ENCODE data around the gene ELL2.

Gene ELL2

DNA sequence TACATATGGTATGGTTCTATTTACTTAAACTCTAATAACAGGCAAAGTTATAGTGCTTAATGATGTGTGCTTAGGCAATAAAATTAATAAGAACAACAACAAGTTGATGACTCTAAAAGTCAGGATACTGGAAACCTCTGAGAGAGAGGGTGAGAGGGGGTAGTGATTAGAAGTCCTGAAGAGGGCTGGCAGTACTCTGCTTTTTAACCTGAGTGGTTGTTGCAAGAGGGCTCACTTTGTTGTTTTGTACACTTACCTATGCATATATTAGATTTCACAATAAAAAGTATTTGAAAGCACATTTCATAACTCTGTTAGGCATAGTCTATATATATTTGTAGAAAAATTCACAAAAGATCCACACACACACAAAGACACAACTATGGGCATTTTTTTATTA, 21.4 kb upstream of the ELL2 start:
- no peak for DNase-seq (ENCODE audit: low read depth)

DNA sequence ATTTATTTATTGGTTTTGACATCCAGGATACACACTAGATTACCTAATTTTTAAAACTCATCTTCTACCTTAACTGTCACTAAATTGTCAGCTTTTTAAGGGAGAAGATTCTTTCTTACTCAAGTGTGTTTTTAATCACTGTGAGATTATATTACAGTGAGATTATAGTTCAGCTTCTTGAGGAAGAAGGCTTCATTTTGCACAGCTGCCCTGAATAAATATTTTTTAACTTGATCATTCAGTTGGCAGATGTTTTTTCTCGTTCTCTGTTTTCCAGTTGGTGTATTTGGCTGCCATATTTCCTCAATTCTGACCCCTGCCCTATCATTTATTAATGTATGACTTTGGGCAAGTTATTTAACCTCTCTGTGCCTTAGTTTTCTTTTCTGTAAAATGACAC, 15.0 kb upstream of the ELL2 start:
- DNase-seq (ENCODE audit: low read depth): no peak

DNA sequence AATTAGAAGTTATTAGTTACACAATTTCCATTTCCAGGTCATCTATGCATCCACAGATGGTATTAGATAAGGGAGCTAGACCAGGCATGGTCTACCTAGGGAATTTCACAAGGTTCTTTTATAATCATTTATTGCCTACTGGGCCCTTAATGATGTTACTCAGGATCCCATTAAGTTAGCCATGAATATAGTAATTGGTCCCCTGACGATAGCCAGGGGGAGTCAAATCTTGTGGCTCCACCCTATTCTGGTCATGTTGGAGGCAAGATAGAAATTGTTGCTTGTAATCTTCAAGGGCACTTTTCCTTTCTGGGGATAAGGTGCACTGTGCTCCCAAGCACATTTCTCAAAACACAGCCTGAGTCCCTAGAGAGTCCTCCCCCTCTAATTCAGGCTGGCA, 14.1 kb upstream of the ELL2 start:
- DNase-seq (ENCODE audit: low read depth): no peak

- DNase-seq (ENCODE audit: low read depth): no peak
These were observed 12.2 kb upstream of the ELL2 start for GRCh38 chr5:95973793-95974325.

- no peak for DNase-seq (ENCODE audit: low read depth)
These were observed 10.5 kb upstream of the ELL2 start for GRCh38 chr5:95972196-95972595.

- DNase-seq (ENCODE audit: low read depth): no peak
These were observed 8.7 kb upstream of the ELL2 start for GRCh38 chr5:95970359-95970704.

GRCh38 chr5:95969651-95970358, 8.2 kb upstream of the ELL2 start:
- no peak for DNase-seq (ENCODE audit: low read depth)

DNA sequence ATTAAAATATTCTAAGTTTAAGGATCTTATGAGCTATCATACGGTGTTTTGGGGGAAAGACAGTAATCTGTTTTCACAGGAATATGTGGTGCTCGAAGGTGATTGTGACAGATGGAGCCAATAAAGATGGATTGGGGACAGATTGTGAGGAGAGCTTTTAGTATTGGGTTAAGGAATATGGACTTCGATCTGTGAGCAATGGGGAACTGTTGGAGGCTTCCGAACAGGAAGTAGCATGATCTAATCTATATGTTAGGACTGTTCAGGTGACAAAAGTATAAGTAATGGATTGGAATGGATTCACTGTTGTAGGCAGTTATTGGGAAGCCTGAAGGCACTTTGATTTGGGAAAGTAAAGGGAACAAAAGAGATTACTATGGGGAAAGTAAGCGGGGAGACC, 7.4 kb upstream of the ELL2 start:
- no peak for DNase-seq (ENCODE audit: low read depth)

GRCh38 chr5:95967236-95967635, 5.6 kb upstream of the ELL2 start:
- no peak for DNase-seq (ENCODE audit: low read depth)

DNA sequence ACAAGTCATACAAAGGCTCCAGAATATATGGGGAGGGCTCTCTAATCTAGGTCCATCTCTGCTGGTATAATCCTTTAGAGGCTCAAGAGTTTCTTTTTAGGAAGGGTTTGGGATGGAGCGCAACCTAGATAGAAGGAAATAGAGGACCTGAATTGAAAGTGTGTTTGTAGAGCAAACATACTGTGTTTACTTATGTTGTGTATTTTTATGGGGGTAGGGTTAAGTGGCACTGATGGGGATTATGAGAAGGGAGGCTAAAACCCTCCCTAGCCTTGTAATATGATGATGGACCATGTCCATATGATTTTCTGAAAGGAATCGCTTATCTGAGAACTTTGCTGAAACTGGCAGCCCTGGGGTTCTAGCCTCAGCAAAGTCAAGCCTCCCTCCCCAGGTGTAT, 4.4 kb upstream of the ELL2 start:
- DNase-seq (ENCODE audit: low read depth): no peak

DNA sequence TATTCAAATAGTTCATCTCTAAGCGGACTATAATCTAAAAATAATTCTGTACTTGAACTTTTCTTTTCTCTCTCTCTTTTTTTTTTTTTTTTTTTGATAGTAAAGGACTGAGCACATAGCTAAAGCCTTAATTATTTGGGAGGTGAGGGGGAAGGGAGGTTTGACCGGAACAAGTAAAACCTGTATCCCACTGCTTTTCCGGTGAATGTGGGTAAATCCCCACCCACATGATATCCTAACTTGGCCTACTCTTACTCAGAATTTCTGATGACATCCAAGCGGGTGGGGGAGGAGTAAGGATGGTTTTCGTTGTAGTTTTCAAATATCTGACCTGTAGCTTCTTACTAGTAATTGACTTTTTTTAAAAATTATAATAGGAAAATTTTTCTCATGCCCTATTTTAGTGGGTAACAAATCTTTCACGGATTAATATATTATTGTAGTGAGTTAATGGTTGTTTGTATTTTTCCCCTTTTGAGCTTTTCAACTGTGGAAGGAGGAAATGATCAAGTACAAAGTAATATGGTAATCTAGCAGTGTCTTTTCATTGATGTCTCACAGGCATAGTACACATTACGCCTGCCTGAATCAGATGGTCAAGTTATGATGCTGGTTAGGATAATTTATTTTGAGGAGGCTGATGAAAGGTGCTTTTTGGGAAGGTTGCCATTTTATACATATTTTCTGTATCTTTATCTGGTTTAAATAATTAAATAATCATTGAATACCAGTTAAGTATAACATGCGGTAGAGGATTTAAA, 2.2 kb upstream of the ELL2 start:
- DNase-seq (ENCODE audit: low read depth): no peak

DNA sequence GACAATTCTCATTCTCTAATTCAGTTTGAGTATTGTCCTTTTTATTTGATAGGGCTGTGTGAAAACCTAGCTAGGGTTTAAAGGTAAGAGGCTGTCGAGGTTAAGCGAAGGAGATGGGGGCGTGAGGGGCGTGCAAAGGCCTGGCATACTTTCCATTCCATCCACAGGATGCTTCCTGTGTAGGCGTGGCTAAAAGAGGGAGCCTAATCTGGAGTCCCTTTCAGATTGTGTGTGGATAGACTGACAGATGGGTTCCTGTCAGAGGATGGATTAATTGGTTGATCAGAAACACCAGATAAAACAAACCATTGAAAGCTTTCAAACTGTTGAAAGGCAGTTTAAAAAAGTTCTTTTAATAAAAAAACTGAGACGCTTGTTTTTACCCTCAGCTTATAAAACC, 1.1 kb upstream of the ELL2 start:
- DNase-seq (ENCODE audit: low read depth): no peak

DNA sequence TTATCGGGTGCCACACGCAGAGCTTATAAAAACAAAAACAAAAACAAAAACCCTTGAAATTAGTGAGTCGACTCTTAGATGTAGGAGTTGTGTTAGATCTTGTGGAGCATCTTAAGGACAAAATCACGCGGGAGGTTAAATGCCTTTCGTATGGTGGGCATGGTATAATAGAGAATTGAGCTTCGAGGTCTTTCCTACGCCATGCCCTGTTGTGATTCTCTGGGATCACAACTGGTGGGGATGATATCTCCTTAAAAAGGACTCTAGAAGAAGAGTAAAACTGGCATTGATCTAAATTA, 773 bp upstream of the ELL2 start:
- DNase-seq (ENCODE audit: low read depth): no peak

GRCh38 chr5:95960667-95961616, 709 bp downstream of the ELL2 start:
- DNase-seq (ENCODE audit: low read depth): peak; percentile 48

DNA sequence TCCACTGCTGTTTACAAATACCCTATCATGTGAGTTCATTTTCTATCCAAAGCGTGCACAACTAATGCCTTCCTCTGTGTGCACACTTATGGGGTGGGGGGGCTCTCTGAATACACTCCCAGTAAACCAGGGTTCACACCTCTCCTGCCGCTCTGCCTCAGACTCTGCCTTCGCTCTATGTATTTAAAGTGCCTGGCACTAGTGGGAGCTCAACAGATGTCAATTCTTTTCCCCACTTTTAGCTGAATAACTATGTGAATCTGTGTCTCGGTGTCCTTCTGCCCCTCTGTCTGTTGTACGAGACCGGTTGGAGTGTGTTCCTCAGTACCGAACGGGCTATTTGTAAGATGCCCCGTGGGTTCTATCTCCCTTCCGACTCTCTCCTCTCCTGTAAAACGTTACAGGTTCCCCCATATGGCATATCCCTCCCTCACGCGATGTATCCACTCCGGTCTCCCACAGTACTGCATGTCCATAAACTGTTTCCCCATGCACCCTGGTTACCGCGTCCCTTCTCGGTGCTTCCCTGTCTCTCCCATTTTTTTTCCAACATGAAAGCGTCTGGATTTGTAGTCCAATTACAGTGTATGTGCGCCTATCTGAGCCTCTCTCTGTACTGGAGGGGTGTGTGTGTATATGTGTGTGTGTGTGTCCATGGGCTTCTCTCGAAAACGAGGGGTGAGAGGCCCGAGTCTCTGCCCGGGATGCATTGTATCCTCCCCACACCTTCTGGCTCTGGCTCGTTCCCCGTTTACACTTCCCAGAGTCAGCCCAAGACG, 1.6 kb downstream of the ELL2 start:
- DNase-seq (ENCODE audit: low read depth): no peak

GRCh38 chr5:95959051-95959887, 2.4 kb downstream of the ELL2 start:
- no peak for DNase-seq (ENCODE audit: low read depth)

DNA sequence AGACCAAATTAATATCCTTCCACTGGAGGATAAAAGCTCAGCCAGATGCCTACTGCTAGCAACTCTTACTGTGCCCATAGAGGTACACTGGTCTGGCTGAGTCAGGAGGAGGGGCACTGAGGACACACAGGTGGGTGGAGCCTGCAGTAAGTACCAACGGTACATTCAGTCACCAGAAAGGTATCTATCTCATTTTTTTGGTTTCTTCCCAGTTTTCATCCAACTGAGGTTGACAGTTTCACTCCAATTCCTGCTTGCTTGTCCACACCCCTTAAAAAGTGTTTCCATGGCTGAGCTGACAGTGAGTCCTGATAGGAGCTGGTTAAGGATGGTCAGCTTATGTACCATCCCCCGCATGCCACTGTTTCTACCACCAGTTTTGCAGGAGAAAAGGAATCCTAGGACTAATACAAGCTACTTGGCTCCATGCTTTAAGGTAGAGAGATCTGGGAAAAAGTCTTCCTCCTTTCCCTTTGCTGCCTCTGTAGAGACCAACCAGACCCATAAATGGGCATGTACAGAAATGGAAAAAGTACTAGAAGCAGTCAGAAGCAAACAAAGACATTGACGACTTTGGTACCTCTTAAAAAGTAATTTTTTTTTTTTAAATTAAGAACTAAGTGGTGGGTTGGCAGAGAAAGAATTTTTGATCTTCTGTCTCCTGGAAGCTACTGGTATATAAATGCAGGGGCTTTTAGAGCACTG, 3.2 kb downstream of the ELL2 start:
- no peak for DNase-seq (ENCODE audit: low read depth)

- no peak for DNase-seq (ENCODE audit: low read depth)
These were observed 4.0 kb downstream of the ELL2 start for GRCh38 chr5:95957561-95958203.

- DNase-seq (ENCODE audit: low read depth): no peak
These were observed 4.8 kb downstream of the ELL2 start for GRCh38 chr5:95956900-95957293.
